ENCODE results near the gene ALG9. TPM values are rescaled to one million over a fixed set of nuclear protein-coding genes. Genes with fewer than 3 reads are reported as not detected.

ALG9 gene
- total and polyA plus RNA-seq, 2 donors (not counting 1 experiment from before 2014, with no cell fraction given) = 30.9 to 43.8 TPM

- no peak overlapping the region for H3K4me2 ChIP-seq (ENCODE audit: extremely low read depth, insufficient read depth, low read length)
- H3K36me3 ChIP-seq (ENCODE audit: control insufficient read depth, insufficient read depth, low read length) = peaks cover 14% of the 10 kb centered on the region
- no peak overlapping the region for H3K9ac ChIP-seq (ENCODE audit: insufficient read depth, low read length)
- DNase-seq (ENCODE audit: low read depth in 2 of 2) = no peak
- H3K9me3 ChIP-seq (ENCODE audit: control insufficient read depth, insufficient read depth, low read depth, low read length) = no peaks in the 10 kb centered on the region
- no peak overlapping the region for H3K4me3 ChIP-seq (replicated peaks in 1 of 4; ENCODE audit: control extremely low read depth in 1 of 4, insufficient read depth in 1 of 4, low read depth in 3 of 4, low read length in 4 of 4)
- H2AFZ ChIP-seq (ENCODE audit: low read length) = no peak overlapping the region
- no peak overlapping the region for H3K27ac ChIP-seq (ENCODE audit: insufficient read depth, low read length)
- H4K20me1 ChIP-seq (ENCODE audit: control insufficient read depth, extremely low read depth, insufficient read depth, low read length) = no peaks in the 10 kb centered on the region
- no peaks in the 10 kb centered on the region for H3K27me3 ChIP-seq (ENCODE audit: control insufficient read depth, insufficient read depth, low read length)
- H3K4me1 ChIP-seq (ENCODE audit: control insufficient read depth, extremely low read depth, insufficient read depth, low read length) = peaks cover 21% of the 10 kb centered on the region
- H3K79me2 ChIP-seq (ENCODE audit: control insufficient read depth, insufficient read depth, low read length) = peaks cover 11% of the 10 kb centered on the region
- TF ChIP-seq EZH2 (IDR thresholded peaks at IDR 0.05; ENCODE audit: low read length, missing control alignments) = no peak
- no peak for TF ChIP-seq CTCF (conservative IDR thresholded peaks at IDR 0.05 in 1 of 2, IDR thresholded peaks at IDR 0.05 in 1 of 2; ENCODE audit: low read depth in 1 of 2, low read length in 2 of 2)
Observed at GRCh38 chr11:111741751-111742150, 129.6 kb downstream of the ALG9 start.

GRCh38 chr11:111739299-111739698, 132.1 kb downstream of the ALG9 start:
- no peak overlapping the region for H3K27ac ChIP-seq (ENCODE audit: insufficient read depth, low read length)
- peaks cover 14% of the 10 kb centered on the region for H3K36me3 ChIP-seq (ENCODE audit: control insufficient read depth, insufficient read depth, low read length)
- no peak overlapping the region for H3K9ac ChIP-seq (ENCODE audit: insufficient read depth, low read length)
- H3K27me3 ChIP-seq (ENCODE audit: control insufficient read depth, insufficient read depth, low read length) = no peaks in the 10 kb centered on the region
- no peaks in the 10 kb centered on the region for H3K9me3 ChIP-seq (ENCODE audit: control insufficient read depth, insufficient read depth, low read depth, low read length)
- H2AFZ ChIP-seq (ENCODE audit: low read length) = no peak overlapping the region
- H3K4me1 ChIP-seq (ENCODE audit: control insufficient read depth, extremely low read depth, insufficient read depth, low read length) = peaks cover 37% of the 10 kb centered on the region
- H4K20me1 ChIP-seq (ENCODE audit: control insufficient read depth, extremely low read depth, insufficient read depth, low read length) = no peaks in the 10 kb centered on the region
- H3K4me2 ChIP-seq (ENCODE audit: extremely low read depth, insufficient read depth, low read length) = no peak overlapping the region
- TF ChIP-seq EZH2 (IDR thresholded peaks at IDR 0.05; ENCODE audit: low read length, missing control alignments) = no peak
- TF ChIP-seq CTCF (conservative IDR thresholded peaks at IDR 0.05 in 1 of 2, IDR thresholded peaks at IDR 0.05 in 1 of 2; ENCODE audit: low read depth in 1 of 2, low read length in 2 of 2) = no peak
- no peak overlapping the region for H3K4me3 ChIP-seq (replicated peaks in 1 of 4; ENCODE audit: control extremely low read depth in 1 of 4, insufficient read depth in 1 of 4, low read depth in 3 of 4, low read length in 4 of 4)
- DNase-seq (ENCODE audit: low read depth in 2 of 2) = no peak
- peaks cover 5% of the 10 kb centered on the region for H3K79me2 ChIP-seq (ENCODE audit: control insufficient read depth, insufficient read depth, low read length)

GRCh38 chr11:111737444-111738210, 133.8 kb downstream of the ALG9 start:
- H4K20me1 ChIP-seq (ENCODE audit: control insufficient read depth, extremely low read depth, insufficient read depth, low read length) = no peaks in the 10 kb centered on the region
- H3K36me3 ChIP-seq (ENCODE audit: control insufficient read depth, insufficient read depth, low read length) = peaks cover 12% of the 10 kb centered on the region
- H3K4me1 ChIP-seq (ENCODE audit: control insufficient read depth, extremely low read depth, insufficient read depth, low read length) = peaks cover 53% of the 10 kb centered on the region
- H2AFZ ChIP-seq (ENCODE audit: low read length) = no peak overlapping the region
- H3K79me2 ChIP-seq (ENCODE audit: control insufficient read depth, insufficient read depth, low read length) = no peaks in the 10 kb centered on the region
- no peaks in the 10 kb centered on the region for H3K9me3 ChIP-seq (ENCODE audit: control insufficient read depth, insufficient read depth, low read depth, low read length)
- peak overlapping the region; percentile 100 for H3K27ac ChIP-seq (ENCODE audit: insufficient read depth, low read length)
- no peak overlapping the region for H3K4me2 ChIP-seq (ENCODE audit: extremely low read depth, insufficient read depth, low read length)
- DNase-seq (ENCODE audit: low read depth in 2 of 2) = no peak
- H3K27me3 ChIP-seq (ENCODE audit: control insufficient read depth, insufficient read depth, low read length) = no peaks in the 10 kb centered on the region
- H3K9ac ChIP-seq (ENCODE audit: insufficient read depth, low read length) = peak overlapping the region; percentile 18
- TF ChIP-seq CTCF (conservative IDR thresholded peaks at IDR 0.05 in 1 of 2, IDR thresholded peaks at IDR 0.05 in 1 of 2; ENCODE audit: low read depth in 1 of 2, low read length in 2 of 2) (no peak), EZH2 (IDR thresholded peaks at IDR 0.05; ENCODE audit: low read length, missing control alignments) (no peak)
- no peak overlapping the region for H3K4me3 ChIP-seq (replicated peaks in 1 of 4; ENCODE audit: control extremely low read depth in 1 of 4, insufficient read depth in 1 of 4, low read depth in 3 of 4, low read length in 4 of 4)
